Measurements from ENCODE around the gene ITPR2.

Gene ITPR2

DNA sequence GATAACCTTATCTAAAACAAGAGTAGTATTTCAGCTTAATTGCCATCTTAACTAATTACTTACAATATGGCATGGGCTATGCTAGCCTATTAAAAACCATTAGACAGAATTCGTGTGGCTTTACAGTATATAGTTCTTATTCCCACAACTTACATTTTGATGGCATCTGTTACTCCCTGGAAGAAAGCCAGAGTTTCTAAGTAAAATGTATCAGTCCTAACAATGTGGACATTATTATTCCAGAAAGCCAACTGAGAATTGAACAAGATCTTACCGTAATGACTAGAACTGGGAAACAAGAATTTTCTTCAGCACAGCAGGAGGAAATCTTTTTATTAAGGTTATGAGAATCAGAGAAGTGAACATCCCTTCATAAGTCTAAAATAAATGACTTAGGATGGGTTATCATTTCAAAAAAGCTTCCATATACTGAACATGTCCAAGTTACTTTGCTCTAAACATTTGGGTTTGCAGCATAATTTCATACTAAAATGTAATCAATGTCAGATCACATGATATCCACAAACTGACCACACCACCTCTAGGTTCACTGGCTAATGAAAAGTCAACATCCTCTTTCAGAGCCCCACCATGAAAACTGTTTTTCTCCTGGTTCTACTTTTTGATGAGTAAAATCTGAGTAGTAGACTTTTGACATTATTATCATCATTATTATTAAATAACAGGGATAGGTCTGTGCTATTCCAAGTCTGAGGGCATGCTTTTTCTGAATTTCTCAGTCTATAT lies 457.9 kb downstream of the ITPR2 start:
- in situ Hi-C loops (cut with MboI; ENCODE audit: low sequenced_read_pairs) = no loop called here

DNA sequence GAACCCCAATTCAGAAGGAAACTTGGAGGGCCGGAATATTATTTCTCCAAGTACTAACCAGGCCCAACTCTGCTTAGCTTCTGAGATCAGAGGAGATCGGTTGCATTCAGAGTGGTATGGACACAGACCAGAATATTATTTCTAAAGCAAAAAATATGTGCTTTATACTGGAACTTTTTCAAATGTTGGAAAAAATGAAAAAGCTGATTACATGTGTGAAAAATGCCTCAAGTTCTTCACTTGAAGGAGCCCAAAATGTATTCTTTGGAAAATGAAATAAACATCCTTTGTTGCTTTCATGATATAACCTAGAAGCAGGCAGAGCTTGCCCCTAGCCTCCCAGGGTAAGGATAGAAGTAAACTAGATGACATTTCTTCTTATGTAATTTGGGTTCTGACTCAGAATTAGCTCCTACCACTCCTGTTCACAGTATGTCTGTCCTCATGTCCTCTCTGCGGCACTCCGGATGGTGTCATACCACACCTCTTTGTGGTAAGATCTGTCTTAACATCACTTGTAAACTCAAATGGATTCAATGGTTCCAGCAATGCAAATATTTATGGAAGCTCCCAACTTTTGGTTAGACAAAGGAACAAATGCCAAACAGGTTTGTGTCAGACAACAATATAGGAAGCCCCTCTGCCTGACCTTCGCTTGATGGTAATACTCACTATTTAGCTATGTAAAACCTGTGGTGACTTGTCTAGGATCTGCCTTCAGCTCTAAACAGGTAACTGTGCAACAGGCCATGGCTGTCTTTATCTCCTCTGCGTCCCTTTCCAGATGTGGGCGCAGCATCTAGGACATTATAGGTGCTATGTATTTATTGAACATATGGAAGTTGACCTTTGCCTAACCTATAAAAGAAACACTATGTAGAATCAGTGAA lies 459.1 kb downstream of the ITPR2 start:
- in situ Hi-C loops (cut with MboI; ENCODE audit: low sequenced_read_pairs) = no loop called here

DNA sequence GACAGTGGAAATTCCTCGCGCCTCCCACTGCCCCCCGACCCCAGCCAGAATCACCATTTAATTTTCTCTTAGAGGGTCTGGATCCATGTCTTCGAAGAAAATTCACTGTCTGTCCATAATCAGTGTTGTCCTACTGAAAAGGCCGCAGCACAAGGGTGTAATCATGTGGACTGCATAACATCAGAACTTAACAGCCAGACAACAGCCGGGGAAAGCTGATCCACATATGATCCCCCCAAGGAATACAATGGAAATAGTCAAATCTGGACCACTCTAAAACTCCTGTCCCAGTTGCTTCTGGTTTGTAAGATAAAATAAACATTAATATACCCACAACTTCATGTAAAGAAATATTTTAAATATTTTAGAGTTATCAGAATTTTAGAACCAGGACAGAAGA lies 460.1 kb downstream of the ITPR2 start:
- in situ Hi-C loops (cut with MboI; ENCODE audit: low sequenced_read_pairs) = no loop called here

DNA sequence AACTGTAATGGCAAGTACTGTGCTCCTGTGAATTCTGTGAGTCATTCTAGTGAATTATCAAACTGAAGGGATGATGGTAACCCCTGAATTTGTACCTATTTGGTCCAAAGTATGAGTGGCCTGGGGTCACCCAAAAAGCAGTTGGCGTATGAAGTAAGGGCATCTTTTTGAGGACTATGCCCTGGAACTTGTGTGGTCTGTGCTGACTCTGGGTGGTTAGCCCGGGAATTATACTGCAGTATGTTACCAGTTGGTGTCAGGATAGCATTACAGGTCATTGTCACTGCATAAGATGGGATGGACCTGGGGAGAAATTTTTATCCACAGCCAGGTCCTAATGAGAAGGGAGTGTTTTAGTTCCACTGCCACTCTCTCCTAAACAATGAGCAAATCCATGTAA lies 462.9 kb downstream of the ITPR2 start:
- in situ Hi-C loops (cut with MboI; ENCODE audit: low sequenced_read_pairs) = no loop called here

DNA sequence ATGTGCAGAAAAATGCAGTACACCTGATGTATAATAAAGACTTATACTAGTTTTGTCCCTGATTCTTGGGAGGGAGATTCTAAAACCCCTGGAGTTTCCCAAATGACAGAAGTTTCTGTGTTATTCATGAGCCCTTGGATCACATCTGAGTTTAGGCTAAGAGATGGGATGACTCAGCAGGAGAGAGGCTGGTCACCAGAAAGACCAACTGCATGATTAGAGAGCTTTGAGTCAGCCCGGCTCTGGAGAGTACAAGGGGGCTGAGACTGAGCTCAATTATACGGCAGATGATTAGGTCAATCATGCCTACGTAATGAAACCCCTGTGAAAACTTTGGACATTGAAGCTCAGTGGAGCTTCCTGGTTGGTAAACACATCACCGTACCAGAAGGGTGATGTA lies 463.4 kb downstream of the ITPR2 start:
- in situ Hi-C loops (cut with MboI; ENCODE audit: low sequenced_read_pairs) = no loop called here

DNA sequence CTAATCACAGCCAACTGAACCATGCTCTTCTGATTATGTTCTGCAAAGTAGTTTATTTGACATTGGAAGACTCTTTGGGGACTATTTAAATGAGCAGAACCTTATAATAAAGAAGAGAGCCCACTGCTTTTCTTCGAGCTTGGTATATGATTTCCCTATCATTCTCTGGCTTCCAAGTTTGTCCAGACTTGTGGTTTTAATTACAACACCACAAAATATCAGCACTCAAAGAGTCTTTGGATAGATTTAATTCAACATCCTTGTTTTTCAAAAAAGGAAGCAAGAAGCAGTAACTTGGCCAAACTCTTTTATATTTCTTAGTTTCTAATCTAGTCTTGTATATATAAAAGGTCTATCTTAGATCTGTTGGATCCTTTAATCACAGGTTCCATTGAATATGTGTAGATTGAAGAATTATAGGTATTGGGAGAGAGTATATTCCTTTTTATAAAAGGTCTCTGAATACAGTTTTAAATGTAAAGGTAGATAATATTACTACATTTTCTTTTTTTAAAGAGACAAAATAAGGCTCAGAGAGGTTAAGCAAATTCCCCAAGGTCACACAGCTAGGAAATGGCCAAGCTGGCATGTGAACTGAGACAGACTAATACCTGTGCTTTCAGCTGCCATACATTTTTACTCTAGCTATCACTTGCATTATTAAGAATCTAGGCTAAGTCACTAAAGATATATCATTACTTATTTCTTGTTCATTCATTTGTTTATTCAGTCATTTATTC lies 464.8 kb downstream of the ITPR2 start:
- in situ Hi-C loops (cut with MboI; ENCODE audit: low sequenced_read_pairs) = no loop called here

DNA sequence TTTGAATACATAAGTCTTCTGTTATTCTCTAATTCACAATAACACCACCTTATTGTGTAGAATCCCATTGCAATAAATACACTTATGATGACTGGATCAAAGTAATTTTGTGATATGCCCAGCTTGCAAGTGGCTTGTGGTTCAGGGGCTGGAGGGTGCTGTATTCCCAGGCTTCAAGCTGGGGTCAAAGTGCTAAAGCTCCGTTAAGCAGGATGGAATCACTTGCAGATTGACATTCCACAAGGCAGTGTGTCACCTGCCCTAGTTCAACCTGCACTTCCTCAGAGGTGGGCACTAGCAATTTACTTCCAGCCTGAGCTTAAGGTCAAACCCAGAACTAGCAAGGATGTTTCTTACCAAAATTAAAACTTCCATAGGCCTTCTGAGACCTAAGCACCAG lies 471.0 kb downstream of the ITPR2 start:
- in situ Hi-C loops (cut with MboI; ENCODE audit: low sequenced_read_pairs) = no loop called here

DNA sequence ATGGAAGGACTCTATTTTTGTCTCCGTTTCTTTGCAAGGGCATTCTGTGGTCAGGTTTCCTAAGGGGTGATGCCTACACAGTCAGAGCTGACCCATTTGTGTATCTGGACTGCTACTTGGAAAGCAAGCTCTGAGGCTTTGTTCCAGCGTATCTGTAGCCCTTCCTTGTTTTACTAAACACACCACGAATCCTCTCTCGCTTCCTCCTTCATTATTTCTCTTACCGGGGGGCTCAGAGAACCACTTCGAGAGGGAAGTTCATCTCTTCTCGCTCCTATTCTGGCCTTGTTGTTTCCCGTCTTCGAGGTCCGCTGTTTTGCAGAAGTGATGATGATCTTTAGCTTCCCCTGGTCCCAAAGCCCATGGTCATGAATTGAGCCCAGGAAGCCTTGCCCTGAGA lies 472.9 kb downstream of the ITPR2 start:
- in situ Hi-C loops (cut with MboI; ENCODE audit: low sequenced_read_pairs) = no loop called here

DNA sequence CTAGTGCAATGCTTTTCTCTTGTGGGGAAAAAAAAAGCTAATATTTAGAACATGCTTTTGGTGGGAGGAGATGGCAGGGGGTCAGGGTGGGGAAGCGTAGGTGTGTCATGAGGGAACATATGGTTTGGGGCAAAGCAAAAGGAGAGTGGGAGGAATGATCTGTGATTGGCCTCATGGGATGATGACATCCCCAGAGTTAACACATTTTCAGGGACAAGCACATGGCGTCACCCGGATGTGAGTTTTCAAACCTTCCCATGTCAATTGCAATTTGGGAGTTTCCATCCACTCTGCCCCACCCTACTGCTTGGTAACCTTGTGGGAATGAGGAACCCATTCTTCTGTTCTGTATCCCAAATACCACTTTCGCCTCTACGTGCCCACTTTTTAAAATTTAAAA lies 473.4 kb downstream of the ITPR2 start:
- in situ Hi-C loops (cut with MboI; ENCODE audit: low sequenced_read_pairs) = no loop called here

DNA sequence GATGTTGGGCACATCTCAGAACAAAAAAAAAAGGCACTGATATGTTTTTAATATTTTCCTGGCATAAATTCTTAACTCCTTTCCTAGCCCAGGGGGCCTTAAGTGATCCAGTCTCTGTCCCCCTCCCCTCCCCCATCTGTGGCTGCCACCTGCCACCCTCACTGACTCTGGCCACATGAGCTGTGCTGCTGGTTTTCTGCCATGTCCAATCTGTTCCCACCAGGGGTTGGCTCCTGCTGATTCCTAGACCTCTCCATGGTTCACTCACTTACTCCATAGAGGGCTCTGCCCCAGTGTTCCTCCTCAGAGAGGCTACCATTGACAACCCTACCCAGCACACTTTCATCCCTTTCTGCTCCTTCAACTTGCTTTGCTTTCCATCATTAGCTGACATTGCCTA lies 474.3 kb downstream of the ITPR2 start:
- in situ Hi-C loops (cut with MboI; ENCODE audit: low sequenced_read_pairs) = no loop called here

DNA sequence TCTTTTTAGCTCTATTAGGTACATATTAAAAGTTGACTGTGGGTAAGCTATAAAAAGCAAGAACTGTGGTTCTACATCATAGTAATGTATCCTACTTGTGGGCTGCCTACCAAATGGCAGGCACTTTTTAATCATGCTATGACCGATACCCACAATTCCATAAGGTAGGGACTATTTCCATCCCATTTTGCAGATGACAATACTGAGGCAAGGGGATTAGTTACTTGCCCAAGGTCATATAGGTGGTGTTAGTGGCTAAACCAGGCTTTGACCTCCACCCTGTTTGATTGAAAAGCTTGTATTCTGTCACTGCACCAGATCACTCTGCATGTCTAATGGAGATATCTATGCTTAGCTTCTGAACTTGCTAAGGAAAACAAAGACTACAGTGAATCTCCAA lies 485.7 kb downstream of the ITPR2 start:
- in situ Hi-C loops (cut with MboI; ENCODE audit: low sequenced_read_pairs) = no loop called here

DNA sequence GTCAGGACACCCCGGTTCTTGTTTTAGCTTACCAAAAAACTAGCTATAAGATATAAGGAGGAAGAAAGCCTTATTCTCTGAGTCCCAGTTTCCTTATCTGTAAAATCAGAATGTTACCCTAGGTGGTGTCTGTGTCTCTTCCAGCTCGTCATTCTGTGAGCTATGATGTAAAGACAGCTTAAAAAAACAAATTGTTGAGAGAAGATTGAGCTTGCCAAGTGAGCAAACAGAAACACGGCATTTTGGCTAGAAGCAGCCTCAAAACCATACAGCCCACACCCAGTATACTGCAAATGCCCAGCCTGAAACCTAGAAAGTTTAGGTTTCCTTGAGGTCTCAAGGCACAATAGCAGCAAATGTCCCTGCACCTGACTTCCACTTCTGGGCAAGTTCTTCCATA lies 486.3 kb downstream of the ITPR2 start:
- in situ Hi-C loops (cut with MboI; ENCODE audit: low sequenced_read_pairs) = no loop called here

DNA sequence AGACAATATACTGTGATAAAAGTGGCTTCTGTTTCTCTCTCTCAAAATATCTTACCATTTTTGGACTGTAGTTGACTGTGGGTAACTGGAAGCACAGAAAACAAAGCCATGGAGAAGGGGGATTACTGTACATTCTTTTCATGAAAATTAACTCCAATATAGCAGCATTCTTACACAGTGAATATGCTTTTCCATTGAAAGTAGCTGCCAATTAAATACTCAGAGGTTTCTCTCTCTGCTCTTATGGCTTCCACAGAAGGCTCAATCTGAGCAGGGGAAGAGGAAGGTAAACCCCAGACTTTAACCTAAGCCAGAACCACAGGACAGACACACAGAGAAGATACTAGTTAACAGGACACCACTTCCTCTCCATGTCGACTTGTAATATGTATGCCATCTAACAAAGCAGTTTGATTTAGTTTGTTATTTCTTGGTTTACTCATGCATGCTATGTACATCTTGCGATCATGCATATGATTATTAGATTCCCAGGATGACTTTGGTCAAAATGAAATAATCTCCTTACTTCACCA lies 487.5 kb downstream of the ITPR2 start:
- in situ Hi-C loops (cut with MboI; ENCODE audit: low sequenced_read_pairs) = no loop called here

DNA sequence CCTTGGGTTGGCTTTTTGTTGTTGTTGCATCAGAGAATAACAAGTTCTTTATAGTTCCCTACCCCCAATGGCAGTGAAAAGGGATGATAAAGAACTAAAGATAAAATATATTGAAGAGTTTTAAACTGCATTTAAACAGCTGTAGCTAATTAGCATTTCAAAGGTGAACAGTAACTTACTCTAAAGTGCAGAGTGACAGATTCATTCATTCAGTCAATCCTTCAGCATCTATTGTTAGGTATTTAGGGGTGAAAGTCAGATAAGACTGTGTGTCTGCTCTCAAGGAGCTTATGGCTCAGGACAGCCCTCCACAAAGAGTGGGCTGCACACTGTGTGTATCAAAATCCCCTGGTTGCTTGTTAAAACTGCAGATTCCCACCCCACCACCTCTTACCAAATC lies 491.5 kb downstream of the ITPR2 start:
- in situ Hi-C loops (cut with MboI; ENCODE audit: low sequenced_read_pairs) = no loop called here

DNA sequence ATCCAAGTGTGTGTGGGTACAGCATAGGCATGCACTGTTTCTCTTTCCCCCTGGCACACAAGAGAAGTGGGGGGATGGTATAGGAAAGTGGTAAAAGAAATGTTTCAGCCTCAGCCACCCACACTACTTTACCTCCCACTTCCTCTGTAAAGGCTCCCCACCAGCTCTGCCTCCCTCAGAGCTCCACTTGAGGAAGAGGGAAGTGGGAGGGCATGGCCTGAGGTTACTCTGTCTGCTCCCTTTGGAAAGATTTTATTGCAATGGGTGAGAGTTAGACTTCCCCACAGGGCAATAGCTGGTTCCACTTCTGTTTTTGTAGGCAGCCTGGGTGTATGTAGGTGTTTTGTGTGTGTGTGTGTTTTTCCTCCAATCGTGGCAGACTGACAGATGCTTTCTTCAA lies 492.3 kb downstream of the ITPR2 start:
- in situ Hi-C loops (cut with MboI; ENCODE audit: low sequenced_read_pairs) = no loop called here

DNA sequence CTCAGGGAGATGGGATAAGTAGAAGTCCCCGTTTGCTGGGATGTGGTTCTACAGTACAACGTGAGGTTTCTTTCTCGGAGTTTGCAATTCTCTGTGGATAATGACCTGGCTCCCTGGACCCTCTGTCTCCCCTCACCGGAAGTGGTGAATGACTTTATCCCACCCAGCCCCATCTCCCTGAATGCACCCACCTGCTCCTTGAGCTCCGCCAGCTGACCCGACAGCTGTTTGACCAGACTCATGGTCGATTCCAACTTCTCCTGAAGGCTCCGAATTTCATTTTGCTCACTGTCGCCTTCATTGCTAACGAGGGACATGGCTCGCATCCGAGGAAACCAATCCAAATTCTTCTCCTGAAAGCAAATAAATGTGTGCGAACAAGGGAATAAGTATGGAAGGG lies 493.0 kb downstream of the ITPR2 start:
- in situ Hi-C loops (cut with MboI; ENCODE audit: low sequenced_read_pairs) = no loop called here

DNA sequence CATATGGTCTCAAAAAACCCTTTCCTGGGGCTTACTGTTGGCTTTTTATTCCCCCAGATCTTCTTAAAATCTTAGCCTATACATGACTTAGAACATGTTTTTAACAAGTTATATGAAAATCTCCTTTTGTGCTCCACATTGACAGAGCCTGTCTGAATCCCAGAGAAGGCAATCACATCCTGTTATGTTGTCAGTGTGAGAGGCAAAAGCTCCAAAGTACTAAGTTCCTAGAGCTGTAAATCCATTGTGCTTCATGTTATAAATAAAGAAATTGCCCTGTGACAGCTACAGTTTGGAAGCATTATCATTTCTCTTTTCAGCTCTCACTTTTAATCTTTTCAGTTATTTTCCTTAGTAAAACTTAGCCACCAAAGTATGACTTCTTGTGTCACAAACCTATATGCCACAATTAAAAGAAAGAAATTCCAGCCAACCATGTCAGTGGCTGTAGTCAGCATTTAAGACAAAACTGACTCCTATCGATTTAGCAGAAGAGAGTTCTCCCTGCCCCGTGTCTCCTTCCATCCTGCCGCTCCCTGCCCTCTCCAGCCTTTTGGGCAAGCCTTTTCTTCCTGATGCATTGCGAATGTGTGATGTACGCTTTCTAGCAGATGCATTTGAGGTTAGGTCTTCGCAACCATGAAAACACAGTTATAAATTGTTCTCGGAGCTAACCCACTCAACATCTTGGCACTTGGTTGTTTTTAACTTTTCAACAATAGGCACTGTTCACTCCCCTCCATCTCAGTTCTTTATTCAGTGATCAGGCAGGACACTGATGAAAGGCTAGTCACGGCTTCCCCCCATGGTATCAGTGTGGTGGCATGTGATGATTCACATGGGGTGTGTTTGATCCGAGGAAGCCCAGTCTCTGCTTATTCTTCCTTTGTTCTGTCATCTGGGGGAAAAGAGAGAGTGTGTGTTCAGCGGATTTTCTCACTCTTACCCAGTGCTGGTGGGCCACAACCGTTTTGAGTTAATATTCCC lies 494.1 kb downstream of the ITPR2 start:
- in situ Hi-C loops (cut with MboI; ENCODE audit: low sequenced_read_pairs) = no loop called here

DNA sequence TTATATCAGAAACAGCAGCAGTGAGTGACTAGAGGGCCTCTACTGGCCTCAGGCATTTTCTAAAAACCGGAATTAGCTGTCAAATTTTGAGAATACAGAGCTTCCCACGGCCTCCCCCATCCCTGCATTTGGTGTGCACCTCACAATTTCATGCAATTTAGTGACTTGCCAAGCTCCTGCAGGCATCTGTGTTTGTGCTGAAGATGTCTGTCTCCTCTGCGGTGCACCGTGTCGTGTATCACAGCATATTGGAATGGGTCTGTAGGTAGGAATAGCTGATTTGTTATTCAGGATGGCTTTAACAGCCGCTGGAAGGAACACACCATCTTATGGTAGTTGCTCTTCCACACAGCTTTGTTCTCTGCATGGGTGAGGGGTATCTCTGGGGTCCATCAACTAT lies 497.3 kb downstream of the ITPR2 start:
- in situ Hi-C loops (cut with MboI; ENCODE audit: low sequenced_read_pairs) = no loop called here

DNA sequence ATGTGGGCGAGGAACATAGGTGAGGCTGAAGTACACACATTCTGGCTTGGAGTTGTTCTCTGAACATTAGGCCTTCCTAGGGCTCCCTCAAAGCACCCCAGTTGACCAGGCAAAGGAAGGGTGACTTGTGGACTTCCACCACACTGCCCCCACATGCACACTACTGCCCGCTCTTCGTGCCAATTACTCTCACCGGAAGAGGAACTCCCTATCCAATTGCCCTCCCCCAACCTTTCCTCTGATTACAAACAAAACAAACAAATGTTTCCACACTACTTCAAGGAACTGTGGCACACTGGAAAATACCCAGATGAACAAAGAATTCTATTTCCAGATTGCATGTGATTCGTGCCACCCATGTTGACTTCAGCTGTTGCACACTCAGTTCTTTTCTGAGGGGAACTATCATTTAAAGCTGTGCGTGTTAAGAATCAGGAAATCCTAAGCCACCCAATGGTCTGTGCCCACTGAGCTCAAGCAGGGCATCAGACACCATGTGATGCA lies 498.3 kb downstream of the ITPR2 start:
- in situ Hi-C loops (cut with MboI; ENCODE audit: low sequenced_read_pairs) = no loop called here

DNA sequence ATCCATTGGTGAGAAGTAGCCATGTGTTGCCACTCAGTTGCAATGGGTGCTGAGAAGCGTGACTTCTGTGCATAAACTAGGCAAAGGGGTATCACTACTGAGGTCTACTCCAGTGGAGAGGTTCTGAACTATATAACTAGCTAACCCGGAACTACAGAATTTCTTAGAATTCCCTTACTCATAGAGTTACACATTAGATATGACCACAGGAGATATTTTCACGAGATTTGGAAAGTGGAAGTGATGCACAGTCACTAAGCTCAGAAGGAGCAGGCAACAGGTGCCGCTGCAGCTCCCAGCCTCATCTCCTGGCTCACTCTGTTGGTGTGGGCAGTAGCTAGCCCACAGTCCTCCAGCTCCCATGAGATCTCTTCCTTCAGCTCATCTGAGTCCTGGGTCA lies 501.0 kb downstream of the ITPR2 start:
- in situ Hi-C loops (cut with MboI; ENCODE audit: low sequenced_read_pairs) = no loop called here
